Stimulated activated naive CD8-positive, alpha-beta T cell treated with anti-CD3 and anti-CD28 coated beads, Interleukin-15, Interleukin-2, amounts not matched to agents 100 ng/mL and 50 ng/mL, for 24 hours (primary cell): Measurements from ENCODE around the gene STXBP1.

Experiments used
- H3K27ac Mint-ChIP-seq: one replicate; pipeline ENCODE4 v1.8.0; 2021; ENCODE audit warnings: mild to moderate bottlenecking, mixed read lengths
- H3K27me3 Mint-ChIP-seq: one replicate; pipeline ENCODE4 v1.8.0; 2021; ENCODE audit warnings: mixed read lengths
- H3K36me3 Mint-ChIP-seq: one replicate; pipeline ENCODE4 v1.8.0; 2021; ENCODE audit warnings: low read depth, mixed read lengths
- H3K4me1 Mint-ChIP-seq: one replicate; pipeline ENCODE4 v1.8.0; 2021; ENCODE audit warnings: low read depth, mixed read lengths
- H3K4me3 Mint-ChIP-seq: one replicate; pipeline ENCODE4 v1.8.0; 2021; ENCODE audit warnings: mild to moderate bottlenecking, mixed read lengths
- H3K9me3 Mint-ChIP-seq: one replicate; pipeline ENCODE4 v1.8.0; 2021; ENCODE audit warnings: mixed read lengths

Gene STXBP1

DNA sequence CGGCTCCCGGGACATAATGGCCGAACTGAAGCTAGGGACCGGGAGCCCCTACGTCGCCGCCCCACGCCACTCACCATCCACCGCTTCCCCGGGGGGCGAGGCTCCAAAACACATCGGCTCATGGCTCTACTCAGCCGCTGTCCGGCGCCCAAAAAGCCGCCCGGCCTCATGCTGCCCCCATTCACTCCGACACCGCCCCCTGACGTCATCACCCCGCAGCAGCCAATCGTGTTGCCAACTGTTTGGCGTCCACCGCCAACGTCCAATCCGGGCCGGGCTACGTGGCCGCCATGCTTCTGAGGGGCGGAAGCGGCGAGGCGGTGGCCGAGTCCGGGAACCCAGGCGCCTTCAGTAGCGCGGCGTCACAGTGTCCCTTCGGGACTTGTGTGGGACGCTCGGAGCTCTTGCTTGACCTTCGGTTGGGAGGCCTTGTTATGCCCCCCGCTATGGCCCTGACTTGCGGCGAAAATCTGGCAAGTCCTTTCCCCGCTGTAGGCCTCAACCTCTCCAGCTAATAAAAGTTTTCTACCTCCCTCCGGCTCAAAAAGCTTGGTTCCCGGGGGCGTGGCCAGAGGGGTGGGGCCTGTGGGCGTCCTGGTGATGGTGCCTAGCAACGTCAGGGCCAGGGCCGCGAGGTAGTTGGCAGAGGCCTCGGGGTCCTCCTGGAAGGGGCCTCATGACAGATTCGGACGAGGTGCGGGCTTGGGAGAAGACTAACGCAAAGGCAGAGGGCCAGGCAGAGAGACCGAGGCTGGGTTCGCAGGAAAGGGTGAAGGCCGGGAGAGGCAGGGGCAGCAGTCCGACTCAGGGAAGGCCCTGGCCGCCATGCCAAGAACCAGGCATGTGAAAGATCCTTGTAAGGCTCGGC, 103.6 kb downstream of the STXBP1 start, which contains the start of the genes PTRH1 and TTC16:
Gene PTRH1 (minus strand): TSS at position 194 of the 868 bp plus-strand sequence. CDS start 24 bp downstream, at position 170.
Gene TTC16 (plus strand): TSS at position 610 of the 868 bp plus-strand sequence. CDS start 67 bp downstream, at position 677.
- peak within 1 kb of the TSS; percentile 97 for H3K27ac Mint-ChIP-seq
- peak within 1 kb of the TSS; percentile 100 for H3K4me3 Mint-ChIP-seq
- H3K27me3 Mint-ChIP-seq: no peaks in the 10 kb centered on the region
- peaks cover 4% of the 10 kb centered on the region for H3K36me3 Mint-ChIP-seq
- H3K4me1 Mint-ChIP-seq: peaks cover 36% of the 10 kb centered on the region
- no peaks in the 10 kb centered on the region for H3K9me3 Mint-ChIP-seq

- Mint-ChIP-seq H3K36me3 (peaks cover 4% of the 10 kb centered on the region), H3K27me3 (no peaks in the 10 kb centered on the region), H3K27ac (peak overlapping the region; percentile 97), H3K4me1 (peaks cover 35% of the 10 kb centered on the region), H3K4me3 (peak overlapping the region; percentile 100), H3K9me3 (no peaks in the 10 kb centered on the region)
Measured at GRCh38 chr9:127716412-127716811, 104.3 kb downstream of the STXBP1 start.

- Mint-ChIP-seq H3K36me3 (no peaks in the 10 kb centered on the region), H3K27ac (no peak overlapping the region), H3K4me3 (no peak overlapping the region), H3K9me3 (no peaks in the 10 kb centered on the region), H3K27me3 (no peaks in the 10 kb centered on the region), H3K4me1 (peaks cover 32% of the 10 kb centered on the region)
Measured at GRCh38 chr9:127717766-127718165, 105.7 kb downstream of the STXBP1 start.

DNA sequence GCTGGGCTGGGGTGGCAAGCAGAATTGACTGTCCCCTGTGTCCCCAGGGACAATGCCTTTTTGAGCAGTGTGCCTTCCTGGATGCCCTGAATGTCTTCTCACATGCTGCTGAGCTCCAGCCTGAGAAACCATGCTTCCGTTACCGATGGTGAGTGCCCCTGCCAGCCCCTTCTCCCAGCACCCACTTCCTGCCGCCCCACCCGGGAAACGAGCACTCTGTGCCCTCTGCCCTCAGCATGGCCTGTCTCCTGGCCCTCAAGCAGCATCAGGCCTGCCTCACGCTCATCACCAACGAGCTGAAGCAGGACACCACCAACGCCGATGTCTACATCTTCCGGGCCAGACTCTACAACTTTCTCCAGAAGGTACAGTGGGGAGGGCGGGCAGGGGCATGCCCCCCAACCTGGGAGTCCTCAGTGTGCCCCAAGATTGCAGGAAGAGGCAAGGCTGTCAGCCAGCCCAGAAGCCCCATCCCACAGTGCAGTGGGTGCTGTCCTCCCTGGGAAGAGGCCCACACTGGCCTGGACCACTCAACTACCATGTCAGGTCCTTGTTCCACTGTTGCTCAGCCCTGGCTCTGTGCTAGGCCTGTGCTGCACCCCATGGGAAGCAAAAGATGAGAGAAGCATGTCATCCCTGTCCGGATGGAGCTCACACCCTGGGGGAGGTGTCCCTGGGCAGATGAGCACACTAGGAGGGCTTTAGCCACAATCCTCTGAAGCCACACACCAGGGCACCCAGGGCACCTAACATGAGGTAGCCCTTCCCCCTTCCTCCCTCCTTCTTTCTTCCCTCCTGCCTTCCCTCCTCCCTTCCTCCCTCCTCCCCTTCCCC, 108.2 kb downstream of the STXBP1 start:
- no peaks in the 10 kb centered on the region for H3K36me3 Mint-ChIP-seq
- H3K9me3 Mint-ChIP-seq: no peaks in the 10 kb centered on the region
- no peaks in the 10 kb centered on the region for H3K27me3 Mint-ChIP-seq
- H3K4me1 Mint-ChIP-seq: peaks cover 28% of the 10 kb centered on the region
- H3K4me3 Mint-ChIP-seq: peak overlapping the region; percentile 46
- peak overlapping the region; percentile 89 for H3K27ac Mint-ChIP-seq

DNA sequence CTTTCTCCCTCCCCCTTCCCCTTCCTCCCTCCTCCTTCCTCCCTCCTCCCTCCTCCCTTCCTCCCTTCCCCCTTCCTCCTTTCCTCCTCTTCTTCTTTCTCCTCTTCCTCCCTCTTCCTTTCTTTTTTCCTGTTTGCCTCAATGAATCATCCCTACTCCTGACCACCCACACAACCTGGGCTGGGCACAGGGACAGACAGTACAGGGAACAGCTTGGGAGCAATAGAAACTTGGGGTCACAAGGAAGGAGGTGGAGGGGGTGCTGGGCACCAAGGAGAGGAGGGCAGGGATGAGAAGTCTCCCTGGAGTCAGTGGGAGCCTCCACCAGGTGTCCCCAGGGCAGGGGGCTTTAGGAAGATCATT, 108.8 kb downstream of the STXBP1 start:
- Mint-ChIP-seq H3K36me3 (no peaks in the 10 kb centered on the region), H3K4me1 (peaks cover 27% of the 10 kb centered on the region), H3K27ac (peak overlapping the region; percentile 61), H3K27me3 (no peaks in the 10 kb centered on the region), H3K9me3 (no peaks in the 10 kb centered on the region), H3K4me3 (no peak overlapping the region)

DNA sequence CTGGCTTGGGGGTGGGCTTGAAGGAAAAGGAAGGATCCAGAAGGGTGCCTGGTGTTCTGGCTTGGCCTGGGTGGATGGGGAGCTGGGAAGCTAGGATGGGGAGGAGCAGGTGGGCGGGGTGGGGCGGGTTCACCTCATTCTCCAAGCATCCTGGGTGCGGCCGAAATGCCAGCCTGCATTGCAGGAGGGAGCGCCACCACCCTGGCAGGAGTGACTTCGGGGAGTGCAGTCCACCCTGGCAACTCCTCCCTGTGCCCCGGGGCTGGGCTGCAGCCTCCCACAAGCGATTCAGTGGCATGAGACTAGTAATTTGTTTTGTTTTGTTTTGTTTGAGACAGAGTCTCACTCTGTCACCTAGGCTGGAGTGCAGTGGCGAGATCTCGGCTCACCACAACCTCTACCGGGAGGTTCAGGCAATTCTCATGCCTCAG, 109.3 kb downstream of the STXBP1 start:
- Mint-ChIP-seq H3K4me1 (peaks cover 21% of the 10 kb centered on the region), H3K36me3 (no peaks in the 10 kb centered on the region), H3K27me3 (no peaks in the 10 kb centered on the region), H3K4me3 (no peak overlapping the region), H3K9me3 (no peaks in the 10 kb centered on the region), H3K27ac (no peak overlapping the region)

- no peak overlapping the region for H3K27ac Mint-ChIP-seq
- H3K27me3 Mint-ChIP-seq: no peaks in the 10 kb centered on the region
- peaks cover 21% of the 10 kb centered on the region for H3K4me1 Mint-ChIP-seq
Measured at GRCh38 chr9:127722055-127722745, 110.1 kb downstream of the STXBP1 start.

DNA sequence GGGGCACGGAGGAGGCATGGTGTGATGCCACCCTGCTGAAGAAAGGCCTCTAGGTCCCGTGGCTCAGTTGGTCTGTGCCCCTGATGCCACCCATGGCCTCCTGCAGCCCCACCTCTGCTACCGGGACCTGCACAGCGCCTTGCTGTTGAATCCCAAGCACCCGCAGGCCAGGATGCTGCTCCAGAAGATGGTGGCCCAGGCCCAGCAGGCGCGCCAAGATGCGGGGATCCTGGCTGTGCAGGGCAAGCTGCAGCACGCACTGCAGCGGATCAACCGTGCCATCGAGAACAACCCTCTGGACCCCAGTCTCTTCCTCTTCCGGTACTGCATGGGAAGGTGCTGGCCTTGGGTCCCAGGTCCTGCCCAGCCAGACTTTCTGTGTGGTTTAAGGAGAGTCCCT, 110.9 kb downstream of the STXBP1 start:
- no peak overlapping the region for H3K4me3 Mint-ChIP-seq
- H3K27me3 Mint-ChIP-seq: no peaks in the 10 kb centered on the region
- no peaks in the 10 kb centered on the region for H3K9me3 Mint-ChIP-seq
- peaks cover 21% of the 10 kb centered on the region for H3K4me1 Mint-ChIP-seq
- no peaks in the 10 kb centered on the region for H3K36me3 Mint-ChIP-seq
- no peak overlapping the region for H3K27ac Mint-ChIP-seq

More at GRCh38 chr9:127722055-127722745, 110.1 kb downstream of the STXBP1 start:
- Mint-ChIP-seq H3K9me3 (no peaks in the 10 kb centered on the region), H3K36me3 (no peaks in the 10 kb centered on the region), H3K4me3 (no peak overlapping the region)

- H3K27ac Mint-ChIP-seq: no peak overlapping the region
- H3K9me3 Mint-ChIP-seq: no peaks in the 10 kb centered on the region
- no peak overlapping the region for H3K4me3 Mint-ChIP-seq
- peaks cover 21% of the 10 kb centered on the region for H3K4me1 Mint-ChIP-seq
- H3K36me3 Mint-ChIP-seq: no peaks in the 10 kb centered on the region
- H3K27me3 Mint-ChIP-seq: no peaks in the 10 kb centered on the region
Measured at GRCh38 chr9:127723444-127723843, 111.4 kb downstream of the STXBP1 start.

GRCh38 chr9:127724012-127724411, 111.9 kb downstream of the STXBP1 start:
- Mint-ChIP-seq H3K27me3 (no peaks in the 10 kb centered on the region), H3K36me3 (no peaks in the 10 kb centered on the region), H3K4me3 (no peak overlapping the region), H3K9me3 (no peaks in the 10 kb centered on the region), H3K27ac (no peak overlapping the region), H3K4me1 (peaks cover 21% of the 10 kb centered on the region)

DNA sequence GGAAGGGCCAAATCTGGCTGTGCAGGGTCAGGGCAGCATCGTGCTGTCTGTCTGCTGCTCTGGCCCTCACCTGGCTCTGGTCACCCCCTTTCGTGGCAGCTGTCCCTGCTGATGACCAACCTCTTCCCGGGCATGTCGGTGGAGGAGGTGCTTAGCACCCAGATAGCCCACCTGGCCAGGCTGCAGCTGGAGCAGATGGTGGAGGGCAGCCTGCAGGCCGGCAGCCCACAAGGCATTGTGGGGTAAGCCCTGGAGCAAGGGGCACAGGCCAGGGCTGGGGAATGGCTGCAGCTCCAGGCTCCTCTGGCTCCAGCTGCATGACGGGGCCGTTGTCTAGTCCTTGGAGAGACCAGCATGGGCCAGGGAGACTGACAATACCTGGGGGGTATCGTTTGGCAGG, 114.8 kb downstream of the STXBP1 start:
- Mint-ChIP-seq H3K4me3 (no peak overlapping the region), H3K36me3 (peaks cover 2% of the 10 kb centered on the region), H3K9me3 (no peaks in the 10 kb centered on the region), H3K27me3 (no peaks in the 10 kb centered on the region), H3K27ac (no peak overlapping the region), H3K4me1 (no peaks in the 10 kb centered on the region)

DNA sequence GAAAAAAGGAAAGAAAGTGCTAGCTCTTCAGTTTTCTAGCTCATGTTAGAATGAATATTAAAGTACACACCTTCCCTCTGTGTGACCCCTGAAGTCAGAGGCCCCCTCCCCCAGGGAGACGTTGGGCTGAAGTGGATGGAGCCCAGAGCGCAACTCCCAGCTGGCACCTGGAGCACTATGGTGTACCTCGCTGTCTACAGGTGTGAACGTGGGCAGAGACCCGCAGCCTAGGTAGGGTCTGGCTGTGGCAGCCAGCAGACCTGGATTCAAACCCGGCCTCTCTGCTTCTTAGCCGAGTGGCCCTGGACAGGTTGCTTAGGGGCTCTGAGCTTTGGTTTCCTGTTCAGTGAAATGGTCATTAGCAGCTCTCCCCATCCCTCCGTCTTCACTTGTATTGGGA, 116.7 kb downstream of the STXBP1 start:
- Mint-ChIP-seq H3K27me3 (no peaks in the 10 kb centered on the region), H3K36me3 (peaks cover 5% of the 10 kb centered on the region), H3K9me3 (no peaks in the 10 kb centered on the region), H3K4me3 (no peak overlapping the region), H3K4me1 (peaks cover 3% of the 10 kb centered on the region), H3K27ac (no peak overlapping the region)

- Mint-ChIP-seq H3K27ac (no peak overlapping the region), H3K9me3 (no peaks in the 10 kb centered on the region), H3K4me3 (no peak overlapping the region), H3K36me3 (peaks cover 5% of the 10 kb centered on the region), H3K4me1 (peaks cover 11% of the 10 kb centered on the region), H3K27me3 (no peaks in the 10 kb centered on the region)
Measured at GRCh38 chr9:127729522-127730256, 117.6 kb downstream of the STXBP1 start.

DNA sequence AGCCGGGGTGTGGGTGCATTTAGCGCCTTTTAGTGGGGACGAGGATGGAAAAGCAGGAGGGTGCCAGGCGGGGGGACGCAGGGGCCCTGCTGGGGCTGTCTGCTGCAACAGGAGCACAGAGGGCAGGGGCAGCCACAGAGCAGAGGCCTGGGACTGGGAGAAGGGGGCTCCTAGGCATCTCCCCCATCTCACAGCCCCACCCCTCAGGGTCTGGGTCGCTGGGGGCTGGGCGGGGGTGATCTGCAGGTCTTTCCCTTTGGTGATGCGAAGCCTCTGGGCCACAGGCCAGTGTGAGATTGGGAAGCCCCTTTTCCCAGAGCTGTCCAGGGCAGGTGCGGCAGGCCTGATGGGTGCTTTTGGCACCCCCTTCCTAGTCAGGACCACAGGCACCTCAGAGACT, 118.2 kb downstream of the STXBP1 start:
- peaks cover 5% of the 10 kb centered on the region for H3K36me3 Mint-ChIP-seq
- no peak overlapping the region for H3K4me3 Mint-ChIP-seq
- peaks cover 12% of the 10 kb centered on the region for H3K4me1 Mint-ChIP-seq
- H3K27me3 Mint-ChIP-seq: no peaks in the 10 kb centered on the region
- H3K9me3 Mint-ChIP-seq: no peaks in the 10 kb centered on the region
- no peak overlapping the region for H3K27ac Mint-ChIP-seq
